ENCODE results near the gene HIGD1A. TPM values are rescaled to one million over a fixed set of nuclear protein-coding genes. Genes with fewer than 3 reads are reported as not detected.

The HIGD1A gene
- total RNA-seq, 1 experiment from 2014 or later: 32.2 TPM

DNA sequence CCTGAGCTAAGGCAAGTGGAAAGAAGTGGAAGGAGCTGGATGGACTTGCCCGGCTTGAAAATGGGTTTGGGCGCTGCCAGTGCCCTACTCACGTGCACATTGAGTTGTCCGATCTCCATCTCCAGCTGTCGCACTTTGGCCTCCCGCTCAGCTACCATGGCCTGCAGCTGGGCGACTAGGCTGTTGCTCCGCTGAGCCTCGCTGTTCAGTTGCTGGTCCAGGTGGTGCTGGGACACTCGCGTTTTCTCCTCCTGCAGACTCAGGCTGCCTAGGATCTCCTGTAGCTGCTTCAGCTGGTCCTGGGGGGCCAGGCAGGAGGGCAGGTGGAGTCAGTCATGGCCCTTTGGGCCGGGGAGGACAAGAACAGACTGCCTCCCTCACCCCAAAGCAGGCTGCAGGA, 68.7 kb downstream of the HIGD1A start:
- no peak for DNase-seq (ENCODE audit: low spot score)

GRCh38 chr3:42735019-42735418, 69.3 kb downstream of the HIGD1A start:
- no peak for DNase-seq (ENCODE audit: low spot score)

- DNase-seq (ENCODE audit: low spot score): no peak
These were observed 69.9 kb downstream of the HIGD1A start for GRCh38 chr3:42734263-42734860.

DNA sequence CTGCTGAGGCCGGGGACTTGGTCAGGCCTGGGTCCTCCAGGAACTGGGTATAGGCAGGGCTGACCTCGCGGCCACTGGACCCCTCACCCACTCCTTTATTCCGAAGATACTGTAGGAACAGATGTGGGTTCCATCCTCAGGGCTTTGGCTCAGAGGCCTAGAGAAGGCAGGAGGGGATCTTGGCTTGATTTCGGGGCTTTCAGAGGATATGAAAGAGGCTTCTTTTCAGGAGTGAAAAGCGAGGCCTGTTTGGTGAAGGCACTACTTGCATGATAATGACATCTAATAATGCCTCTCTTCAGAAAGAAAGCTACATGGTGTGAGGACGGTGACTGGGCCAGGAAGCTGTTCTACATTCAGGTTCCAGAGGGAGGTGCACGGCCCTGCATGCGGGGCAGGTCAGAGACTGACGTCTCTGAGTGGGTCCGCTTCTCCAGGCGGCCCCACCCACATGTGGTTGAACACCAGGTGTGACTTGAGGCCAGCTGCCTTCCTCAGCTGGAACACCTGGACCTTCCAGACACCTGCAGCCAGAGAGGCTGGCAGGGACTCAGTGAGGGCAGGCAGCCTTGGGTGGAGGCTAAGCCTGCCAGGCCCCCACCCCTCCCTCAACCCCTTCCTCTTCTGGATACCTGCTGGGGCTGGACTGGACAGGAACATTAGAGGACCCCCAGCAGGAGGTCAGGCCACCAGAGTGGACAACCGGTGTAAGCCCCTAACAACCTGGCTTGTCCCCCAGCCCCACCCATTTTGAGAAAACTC, 70.6 kb downstream of the HIGD1A start:
- DNase-seq (ENCODE audit: low spot score): no peak

Small RNA genes within 50 kb of the gene (small RNA-seq; reads per million reads assigned to genes)
- not detected for gene CCDC13

Other genes with a start within 250 kb of the HIGD1A start
- gene SEC22C, start 222.5 kb downstream of the HIGD1A start, total RNA-seq (2014; rRNA removed; shearing (Covaris generic)): 12.3 and 12.6 TPM in 2 replicates
- 17.7 and 18.4 TPM in 2 replicates for gene SS18L2, start 213.6 kb downstream of the HIGD1A start, total RNA-seq (2014; rRNA removed; shearing (Covaris generic))
- gene NKTR, start 203.8 kb downstream of the HIGD1A start, total RNA-seq (2014; rRNA removed; shearing (Covaris generic)): 20.0 and 21.8 TPM in 2 replicates
- gene ZBTB47, start 150.8 kb downstream of the HIGD1A start, total RNA-seq (2014; rRNA removed; shearing (Covaris generic)): 1.1 TPM in 2 replicates
- gene KLHL40, start 119.0 kb downstream of the HIGD1A start, total RNA-seq (2014; rRNA removed; shearing (Covaris generic)): not detected in 2 replicates
- gene HHATL, start 101.7 kb downstream of the HIGD1A start, total RNA-seq (2014; rRNA removed; shearing (Covaris generic)): not detected in 2 replicates
- gene CCDC13, start 31.2 kb downstream of the HIGD1A start, total RNA-seq (2014; rRNA removed; shearing (Covaris generic)): not detected in 2 replicates
- gene ACKR2, start 5.0 kb upstream of the HIGD1A start, total RNA-seq (2014; rRNA removed; shearing (Covaris generic)): 0.18 TPM in 1 of 2 replicates, not detected in the other
- gene CYP8B1, start 71.4 kb upstream of the HIGD1A start, total RNA-seq (2014; rRNA removed; shearing (Covaris generic)): not detected in 2 replicates
- not detected in 2 replicates for gene ZNF662, start 101.7 kb upstream of the HIGD1A start, total RNA-seq (2014; rRNA removed; shearing (Covaris generic))
- gene GASK1A, start 174.8 kb upstream of the HIGD1A start, total RNA-seq (2014; rRNA removed; shearing (Covaris generic)): 0.18 TPM in 1 of 2 replicates, not detected in the other

Measured in HT-29 (cell line).